COLO829 (cell line): ENCODE measurements around the gene EPS8L1.

Source experiments
- DNase-seq: peaks from one replicate; pipeline ENCODE4 v3.0.0; 2012; ENCODE audit warnings: low spot score

The EPS8L1 gene

DNA sequence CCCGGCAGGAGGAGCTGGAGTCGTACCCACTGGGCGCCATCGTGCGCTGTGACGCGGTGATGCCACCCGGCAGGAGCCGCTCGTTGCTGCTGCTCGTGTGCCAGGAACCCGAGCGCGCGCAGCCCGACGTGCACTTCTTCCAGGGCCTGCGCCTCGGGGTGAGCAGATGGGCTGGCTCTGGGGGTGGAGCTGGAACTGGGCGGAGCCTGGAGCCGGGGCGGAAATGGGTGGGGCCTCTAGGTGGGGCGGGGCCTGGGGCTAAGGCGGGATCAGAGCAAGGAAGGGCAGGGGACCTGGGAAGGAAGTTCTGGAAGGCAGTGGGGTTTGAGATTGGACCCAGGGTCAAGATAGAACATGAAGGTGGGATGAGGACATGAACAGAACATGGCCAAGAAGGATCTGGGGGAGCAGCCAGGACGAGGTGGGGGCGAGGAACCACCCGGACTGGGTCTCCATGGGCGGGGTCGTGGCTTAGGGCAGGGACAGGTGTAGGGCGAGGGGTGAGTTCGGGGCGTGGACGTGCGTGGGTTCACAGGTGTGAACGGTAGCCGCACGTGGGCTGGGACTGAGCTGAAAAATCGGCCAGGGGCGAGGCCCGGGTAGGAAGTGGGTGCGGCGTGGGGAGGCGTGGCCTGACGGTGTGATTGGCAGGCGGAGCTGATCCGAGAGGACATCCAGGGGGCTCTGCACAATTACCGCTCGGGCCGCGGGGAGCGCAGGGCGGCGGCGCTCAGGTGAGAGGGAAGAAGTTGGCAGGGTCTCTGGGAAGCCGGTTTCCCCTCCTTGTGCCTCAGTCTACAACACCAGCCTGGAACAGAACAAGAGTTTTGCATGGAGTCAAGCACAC, 4.7 kb downstream of the EPS8L1 start:
- peak; percentile 82 for DNase-seq

DNA sequence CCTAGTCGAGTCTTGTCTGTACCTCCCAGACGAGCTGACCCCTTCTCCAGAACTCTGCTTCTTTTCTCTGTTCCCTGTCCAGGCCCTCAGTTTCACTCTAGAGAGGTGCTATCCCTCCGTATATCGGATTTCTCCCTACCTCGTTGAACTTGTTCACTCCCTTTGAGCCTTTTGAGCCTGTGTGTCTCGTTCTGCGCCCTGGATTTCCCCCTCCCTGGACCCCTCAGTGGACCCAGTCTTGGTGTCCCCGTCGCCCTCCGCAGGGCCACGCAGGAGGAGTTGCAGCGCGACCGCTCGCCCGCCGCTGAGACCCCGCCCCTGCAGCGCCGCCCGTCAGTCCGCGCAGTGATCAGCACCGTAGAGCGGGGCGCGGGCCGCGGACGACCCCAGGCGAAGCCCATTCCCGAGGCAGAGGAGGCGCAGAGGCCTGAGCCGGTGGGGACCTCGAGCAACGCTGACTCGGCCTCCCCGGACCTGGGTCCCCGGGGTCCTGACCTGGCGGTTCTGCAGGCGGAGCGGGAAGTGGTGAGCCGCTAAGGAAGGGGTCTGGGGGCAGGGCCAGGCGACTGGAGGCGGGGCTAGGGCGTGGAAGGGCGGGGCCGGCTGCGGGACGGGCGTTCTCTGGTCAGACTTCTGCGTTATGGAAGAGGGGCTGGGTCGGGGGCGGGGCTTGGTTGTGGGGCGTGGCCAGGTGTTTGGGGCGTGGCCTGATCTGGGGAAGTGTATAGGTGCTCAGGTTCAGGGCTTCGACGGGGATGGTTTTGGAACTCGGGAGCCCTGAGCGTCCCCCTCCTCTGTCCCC, 5.5 kb downstream of the EPS8L1 start:
- DNase-seq, result peak; percentile 93

DNA sequence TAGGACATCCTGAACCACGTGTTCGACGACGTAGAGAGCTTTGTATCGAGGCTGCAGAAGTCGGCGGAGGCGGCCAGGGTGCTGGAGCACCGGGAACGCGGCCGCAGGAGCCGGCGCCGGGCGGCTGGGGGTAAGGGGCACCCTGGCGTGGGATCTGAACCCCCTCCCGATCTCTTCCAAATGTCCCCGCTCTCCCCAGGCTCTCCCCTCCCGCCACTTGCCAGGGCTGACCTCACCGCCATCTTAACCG, 6.0 kb downstream of the EPS8L1 start:
- no peak for DNase-seq

DNA sequence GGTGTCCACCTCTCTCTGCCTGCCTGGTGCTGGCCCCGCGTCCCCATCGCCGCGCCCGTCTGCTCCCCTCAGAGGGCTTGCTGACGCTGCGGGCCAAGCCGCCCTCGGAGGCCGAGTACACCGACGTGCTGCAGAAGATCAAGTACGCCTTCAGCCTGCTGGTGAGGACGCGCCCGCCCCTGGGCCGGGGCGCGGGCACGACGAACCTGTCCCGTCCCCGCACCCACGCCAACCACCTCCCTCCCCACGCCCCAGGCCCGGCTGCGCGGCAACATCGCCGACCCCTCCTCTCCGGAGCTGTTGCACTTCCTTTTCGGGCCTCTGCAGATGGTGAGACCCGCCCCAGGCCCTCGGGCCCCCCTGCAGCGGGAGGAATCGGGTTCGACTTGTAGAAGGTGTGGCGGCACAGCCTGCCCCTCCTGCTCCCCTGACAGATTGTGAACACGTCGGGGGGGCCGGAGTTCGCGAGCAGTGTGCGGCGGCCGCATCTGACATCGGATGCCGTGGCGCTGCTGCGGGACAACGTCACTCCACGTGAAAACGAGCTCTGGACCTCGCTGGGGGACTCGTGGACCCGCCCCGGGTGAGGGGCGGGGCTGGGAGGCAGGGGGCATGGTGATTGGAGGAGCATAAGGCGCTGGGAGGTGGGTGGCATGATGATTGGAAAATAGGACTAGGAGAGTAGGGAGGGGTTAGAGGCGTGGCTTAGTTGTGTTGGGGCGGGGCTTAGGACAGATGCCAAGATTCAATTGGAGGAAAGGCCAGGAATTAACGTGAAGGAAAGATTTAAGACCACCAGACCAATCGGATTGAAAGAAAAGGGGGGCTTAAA, 6.6 kb downstream of the EPS8L1 start:
- DNase-seq, result peak; percentile 80

GRCh38 chr19:55083004-55083850, 7.6 kb downstream of the EPS8L1 start:
- no peak for DNase-seq

GRCh38 chr19:55084416-55084815, 8.7 kb downstream of the EPS8L1 start:
- no peak for DNase-seq

GRCh38 chr19:55085923-55086715, 10.4 kb downstream of the EPS8L1 start:
- no peak for DNase-seq

- DNase-seq, result peak; percentile 90
Observed at GRCh38 chr19:55086730-55087541, 11.3 kb downstream of the EPS8L1 start.

DNA sequence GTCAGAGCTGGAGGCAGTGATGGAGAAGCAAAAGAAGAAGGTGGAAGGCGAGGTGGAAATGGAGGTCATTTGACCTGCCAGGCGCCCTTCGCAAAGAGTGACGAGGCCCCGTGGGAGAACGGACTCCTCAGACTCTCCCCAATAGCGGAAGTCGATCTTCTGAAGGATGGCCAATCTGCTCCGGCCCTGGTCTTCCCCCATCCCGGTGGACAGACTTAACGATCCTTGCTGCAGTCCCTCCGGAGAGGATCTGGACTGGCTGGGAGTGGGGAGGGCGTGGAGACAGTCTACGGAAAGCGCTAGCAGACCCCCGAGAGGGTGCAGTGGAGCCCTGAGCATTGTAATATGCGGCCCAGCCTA, 11.9 kb downstream of the EPS8L1 start:
- DNase-seq, result no peak

DNA sequence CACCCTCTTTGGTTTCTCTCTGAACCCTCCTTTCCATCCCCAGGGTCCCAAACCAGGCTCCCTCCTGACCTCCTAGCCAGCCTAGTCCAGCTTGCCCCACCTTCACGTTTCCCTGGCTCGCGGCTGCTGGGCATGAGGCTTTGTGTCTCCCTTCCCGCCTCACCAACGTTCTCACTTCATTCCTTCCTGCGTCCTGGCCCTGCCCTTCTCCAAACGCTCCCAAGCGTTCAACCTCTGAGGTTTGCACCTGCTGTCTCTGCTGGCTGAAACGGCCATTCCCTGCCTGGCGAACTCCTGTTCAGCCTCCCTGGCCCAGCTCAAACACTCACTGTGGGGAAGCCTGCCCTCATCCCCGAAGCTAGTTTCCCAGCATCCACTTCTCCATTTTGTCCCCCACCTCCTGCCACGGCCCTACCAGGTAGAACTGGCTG, 12.4 kb downstream of the EPS8L1 start:
- no peak for DNase-seq

- DNase-seq, result peak; percentile 70
Observed at GRCh38 chr19:55088543-55089341, 13.1 kb downstream of the EPS8L1 start.

- DNase-seq, result no peak
Observed at GRCh38 chr19:55089342-55089944, 13.8 kb downstream of the EPS8L1 start.

- DNase-seq, result no peak
Observed at GRCh38 chr19:55090564-55090963, 14.9 kb downstream of the EPS8L1 start.

GRCh38 chr19:55091126-55091910, 15.6 kb downstream of the EPS8L1 start:
- DNase-seq, result no peak

DNA sequence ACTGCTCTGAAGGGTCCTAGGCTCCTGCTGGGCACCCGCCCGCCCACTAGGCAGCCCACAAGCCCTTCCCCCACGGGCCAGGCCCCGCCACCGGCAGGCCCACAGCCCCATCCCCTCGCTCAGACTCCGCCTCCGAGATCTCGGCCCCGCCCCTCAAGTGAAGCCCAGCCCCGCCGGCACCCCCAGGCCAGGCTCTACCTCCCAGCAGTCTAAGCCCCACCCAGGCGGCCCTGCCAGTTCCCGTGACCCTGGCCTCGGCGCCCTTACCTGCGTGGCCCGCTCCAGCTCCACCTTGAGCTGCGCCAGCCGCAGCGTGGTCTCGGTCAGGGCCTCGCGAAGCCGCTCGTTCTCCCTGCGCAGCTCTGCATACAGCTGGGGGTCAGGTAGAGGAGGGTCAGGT, 16.3 kb downstream of the EPS8L1 start:
- DNase-seq, result no peak

DNA sequence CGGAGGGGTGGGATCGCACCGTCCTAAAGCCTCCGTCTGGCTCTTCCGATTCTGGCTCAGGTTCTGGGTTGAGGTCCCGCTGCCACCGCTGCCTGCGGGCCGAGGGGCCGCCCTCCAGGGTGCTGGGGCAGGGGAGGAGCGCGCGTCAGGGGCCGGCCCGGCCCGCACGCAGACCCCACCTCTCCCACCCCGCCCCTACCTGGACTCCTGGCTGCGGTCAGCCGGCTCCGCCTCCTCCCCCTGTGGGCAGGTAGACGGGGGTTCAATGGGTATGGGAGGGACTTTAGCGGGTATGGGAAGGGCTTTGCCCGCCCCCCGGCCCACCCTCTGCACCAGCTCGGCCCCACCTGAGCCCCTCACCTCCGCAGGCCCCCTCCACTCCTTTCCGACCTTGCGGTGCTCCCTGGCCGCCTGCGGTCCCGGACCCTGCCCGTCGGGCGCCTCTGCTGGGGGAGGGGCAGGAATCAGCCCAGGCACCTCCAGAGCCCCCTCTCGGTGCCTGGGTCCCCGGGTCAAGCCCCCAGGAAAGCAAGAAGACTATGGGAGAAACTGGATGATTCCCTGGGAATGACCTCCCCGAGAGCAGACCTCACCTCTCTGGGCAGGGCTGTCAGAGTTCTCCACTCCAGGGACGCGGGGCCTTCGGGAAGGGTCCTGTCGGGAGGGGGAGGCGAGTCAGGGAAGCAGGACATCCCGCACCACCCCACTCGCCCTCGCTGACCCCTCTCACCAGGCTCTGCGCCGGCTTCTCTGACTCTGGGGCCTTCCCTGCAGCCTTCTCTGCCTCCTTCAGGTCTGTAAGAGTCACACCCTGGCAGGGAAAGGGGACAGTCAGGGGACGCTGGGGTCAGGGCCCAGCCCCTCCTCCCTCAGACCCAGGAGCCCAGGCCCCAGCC, 17.0 kb downstream of the EPS8L1 start:
- no peak for DNase-seq
